ENCODE data around the gene XIRP1.

The XIRP1 gene

DNA sequence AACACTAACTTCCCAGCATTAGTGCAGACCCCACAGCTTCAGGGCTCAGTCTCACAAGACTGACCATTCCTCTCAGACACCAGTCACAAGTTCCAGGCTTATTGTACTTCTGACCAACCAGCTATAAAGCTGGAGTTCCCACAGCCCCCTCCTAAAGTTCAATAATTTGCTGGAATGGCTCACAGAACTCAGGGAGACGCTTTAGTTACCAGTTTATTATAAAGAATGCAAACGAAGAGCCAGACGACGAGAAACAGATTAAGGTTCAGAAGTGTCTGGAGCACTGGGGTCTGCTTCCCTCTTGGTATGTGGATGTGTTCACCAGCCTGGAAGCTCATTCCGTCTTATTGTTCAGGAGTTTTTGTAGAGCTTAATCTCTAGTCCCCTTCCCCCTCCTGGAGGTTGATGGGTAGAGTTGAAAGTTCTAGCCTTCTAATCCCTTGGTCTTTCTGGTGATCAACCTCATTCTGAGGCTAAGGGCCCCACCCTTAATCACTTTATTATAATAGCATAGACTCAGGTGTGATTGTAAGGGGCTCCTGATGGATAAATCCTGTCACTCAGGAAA is 34.2 kb downstream of the XIRP1 start:
- no peak overlapping the region for H3K4me2 ChIP-seq (ENCODE audit: low read depth, low read length)
- no peaks in the 10 kb centered on the region for H3K27me3 ChIP-seq (replicated peaks; ENCODE audit: insufficient read depth, low read length)
- no peak overlapping the region for H3K9ac ChIP-seq (ENCODE audit: low read length)
- no peaks in the 10 kb centered on the region for H3K9me3 ChIP-seq (replicated peaks; ENCODE audit: insufficient read depth, low read length)
- no peak for DNase-seq
- no peaks in the 10 kb centered on the region for H3K36me3 ChIP-seq (replicated peaks; ENCODE audit: insufficient read depth, low read length)
- no peaks in the 10 kb centered on the region for H3K4me1 ChIP-seq (ENCODE audit: low read length)
- TF ChIP-seq, protein P1, sequence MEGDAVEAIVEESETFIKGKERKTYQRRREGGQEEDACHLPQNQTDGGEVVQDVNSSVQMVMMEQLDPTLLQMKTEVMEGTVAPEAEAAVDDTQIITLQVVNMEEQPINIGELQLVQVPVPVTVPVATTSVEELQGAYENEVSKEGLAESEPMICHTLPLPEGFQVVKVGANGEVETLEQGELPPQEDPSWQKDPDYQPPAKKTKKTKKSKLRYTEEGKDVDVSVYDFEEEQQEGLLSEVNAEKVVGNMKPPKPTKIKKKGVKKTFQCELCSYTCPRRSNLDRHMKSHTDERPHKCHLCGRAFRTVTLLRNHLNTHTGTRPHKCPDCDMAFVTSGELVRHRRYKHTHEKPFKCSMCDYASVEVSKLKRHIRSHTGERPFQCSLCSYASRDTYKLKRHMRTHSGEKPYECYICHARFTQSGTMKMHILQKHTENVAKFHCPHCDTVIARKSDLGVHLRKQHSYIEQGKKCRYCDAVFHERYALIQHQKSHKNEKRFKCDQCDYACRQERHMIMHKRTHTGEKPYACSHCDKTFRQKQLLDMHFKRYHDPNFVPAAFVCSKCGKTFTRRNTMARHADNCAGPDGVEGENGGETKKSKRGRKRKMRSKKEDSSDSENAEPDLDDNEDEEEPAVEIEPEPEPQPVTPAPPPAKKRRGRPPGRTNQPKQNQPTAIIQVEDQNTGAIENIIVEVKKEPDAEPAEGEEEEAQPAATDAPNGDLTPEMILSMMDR (IDR thresholded peaks at IDR 0.05; ENCODE audit: low read length) = no peak
- TF ChIP-seq EZH2phosphoT487 (IDR thresholded peaks at IDR 0.05; ENCODE audit: low read length) = no peak
- no peaks in the 10 kb centered on the region for H3F3A ChIP-seq (ENCODE audit: insufficient read depth, low read length)
- no peak overlapping the region for H3K27ac ChIP-seq (ENCODE audit: low read length)
- H3K4me3 ChIP-seq (ENCODE audit: low read length) = no peak overlapping the region
- no peaks in the 10 kb centered on the region for H3K79me2 ChIP-seq (ENCODE audit: low read length)
- H4K20me1 ChIP-seq (ENCODE audit: insufficient read depth, low read length) = no peaks in the 10 kb centered on the region
- H3K9me2 ChIP-seq (replicated peaks; ENCODE audit: insufficient read depth, low read length) = no peaks in the 10 kb centered on the region
- H2AFZ ChIP-seq (ENCODE audit: low read length) = no peak overlapping the region

DNA sequence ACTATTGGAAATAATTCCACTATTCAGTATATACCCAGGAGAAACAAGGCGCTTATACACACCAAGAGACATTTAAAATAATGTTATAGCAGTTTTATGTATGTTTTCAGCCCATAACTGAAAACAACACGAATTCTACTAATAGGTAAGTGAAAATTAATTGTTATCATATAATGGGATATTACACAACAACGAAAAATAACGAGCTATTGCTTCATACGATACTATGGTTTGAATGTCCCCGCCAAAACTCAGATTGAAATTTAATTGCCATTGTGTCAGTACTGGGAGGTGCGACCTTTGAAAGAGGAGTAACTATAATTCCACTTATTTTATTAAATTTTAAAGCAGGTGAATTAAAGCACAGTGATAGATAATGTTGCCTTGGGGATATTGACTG is 35.0 kb downstream of the XIRP1 start:
- Histone ChIP-seq H3K79me2 (ENCODE audit: low read length) (peaks cover 8% of the 10 kb centered on the region), H3K27ac (ENCODE audit: low read length) (no peak overlapping the region), H3K9ac (ENCODE audit: low read length) (no peak overlapping the region), H4K20me1 (ENCODE audit: insufficient read depth, low read length) (no peaks in the 10 kb centered on the region), H3K4me1 (ENCODE audit: low read length) (no peaks in the 10 kb centered on the region), H3K27me3 (replicated peaks; ENCODE audit: insufficient read depth, low read length) (no peaks in the 10 kb centered on the region), H3F3A (ENCODE audit: insufficient read depth, low read length) (peaks cover 8% of the 10 kb centered on the region), H3K9me3 (replicated peaks; ENCODE audit: insufficient read depth, low read length) (no peaks in the 10 kb centered on the region), H3K4me2 (ENCODE audit: low read depth, low read length) (no peak overlapping the region), H3K36me3 (replicated peaks; ENCODE audit: insufficient read depth, low read length) (no peaks in the 10 kb centered on the region), H3K4me3 (ENCODE audit: low read length) (no peak overlapping the region), H2AFZ (ENCODE audit: low read length) (no peak overlapping the region), H3K9me2 (replicated peaks; ENCODE audit: insufficient read depth, low read length) (no peaks in the 10 kb centered on the region)
- TF ChIP-seq EZH2 (optimal IDR thresholded peaks at IDR 0.05; ENCODE audit: low read depth, low read length) = no peak
- no peak for TF ChIP-seq EZH2phosphoT487 (IDR thresholded peaks at IDR 0.05; ENCODE audit: low read length)
- TF ChIP-seq, protein P1 (IDR thresholded peaks at IDR 0.05; ENCODE audit: low read length) = no peak
- DNase-seq = no peak

DNA sequence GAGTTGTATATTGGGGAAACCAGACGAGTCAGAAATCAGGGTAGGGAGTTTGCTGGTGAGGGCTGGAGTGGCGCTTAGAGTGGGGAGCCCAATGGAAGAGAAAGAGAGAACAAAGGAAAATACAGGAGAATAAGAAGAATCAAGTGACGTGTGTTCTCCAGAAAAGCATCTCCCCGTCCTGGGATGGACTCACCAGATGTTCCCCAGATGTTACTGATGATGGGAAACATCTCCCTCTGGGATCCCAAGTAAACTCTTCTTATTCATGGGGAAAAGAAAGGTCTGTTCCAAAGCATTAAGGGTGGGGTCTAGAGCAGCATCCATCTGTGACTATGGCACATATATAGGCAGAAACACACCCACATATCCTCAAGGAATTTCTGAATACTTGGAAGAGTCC is 36.0 kb downstream of the XIRP1 start:
- H3K9ac ChIP-seq (ENCODE audit: low read length) = no peak overlapping the region
- H3K4me1 ChIP-seq (ENCODE audit: low read length) = peaks cover 6% of the 10 kb centered on the region
- peaks cover 18% of the 10 kb centered on the region for H3F3A ChIP-seq (ENCODE audit: insufficient read depth, low read length)
- no peak overlapping the region for H3K27ac ChIP-seq (ENCODE audit: low read length)
- no peaks in the 10 kb centered on the region for H3K27me3 ChIP-seq (replicated peaks; ENCODE audit: insufficient read depth, low read length)
- H3K4me2 ChIP-seq (ENCODE audit: low read depth, low read length) = no peak overlapping the region
- H3K9me3 ChIP-seq (replicated peaks; ENCODE audit: insufficient read depth, low read length) = no peaks in the 10 kb centered on the region
- TF ChIP-seq EZH2phosphoT487 (IDR thresholded peaks at IDR 0.05; ENCODE audit: low read length) (no peak), EZH2 (optimal IDR thresholded peaks at IDR 0.05; ENCODE audit: low read depth, low read length) (no peak)
- TF ChIP-seq, protein P1 (IDR thresholded peaks at IDR 0.05; ENCODE audit: low read length) = no peak
- DNase-seq = no peak
- H3K4me3 ChIP-seq (ENCODE audit: low read length) = no peak overlapping the region
- H2AFZ ChIP-seq (ENCODE audit: low read length) = no peak overlapping the region
- no peaks in the 10 kb centered on the region for H3K36me3 ChIP-seq (replicated peaks; ENCODE audit: insufficient read depth, low read length)
- no peaks in the 10 kb centered on the region for H4K20me1 ChIP-seq (ENCODE audit: insufficient read depth, low read length)
- no peaks in the 10 kb centered on the region for H3K9me2 ChIP-seq (replicated peaks; ENCODE audit: insufficient read depth, low read length)
- H3K79me2 ChIP-seq (ENCODE audit: low read length) = peaks cover 15% of the 10 kb centered on the region

Data from MM.1S (cell line).